GM12875 (cell line): ENCODE results near the gene ALG11.

Experiments
- H3K4me3 ChIP-seq: one replicate; pipeline ENCODE4 v1.5.1; 2011; ENCODE audit warnings: low read depth, low read length, control low read depth
- TF ChIP-seq, protein P1 (sequence below): IDR thresholded peaks from 2 replicates; pipeline ENCODE4 v1.5.1; 2011; ENCODE audit warnings: low read depth, mild to moderate bottlenecking, control low read depth, inconsistent platforms, low read length, moderate library complexity, borderline replicate concordance; ENCODE audit not compliant: insufficient read depth

Gene ALG11

DNA sequence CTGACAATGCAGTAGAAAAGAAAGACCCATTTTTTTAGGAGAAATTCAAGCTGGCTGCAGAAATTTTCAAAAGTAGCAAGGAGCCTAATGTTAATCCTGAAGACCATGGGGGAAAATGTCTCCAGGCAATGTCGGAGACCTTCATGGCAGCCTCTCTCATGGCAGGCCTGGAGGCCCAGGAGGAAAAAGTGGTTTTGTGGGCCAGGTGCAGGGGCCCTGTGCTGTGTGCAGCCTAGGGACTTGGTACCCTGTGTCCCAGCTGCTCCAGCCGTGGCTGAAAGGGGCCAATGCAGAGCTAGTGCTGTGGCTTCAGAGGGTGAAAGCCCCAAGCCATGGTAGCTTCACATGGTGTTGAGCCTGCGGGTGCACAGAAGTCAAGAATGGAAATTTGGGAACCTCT lies 4.1 kb downstream of the ALG11 start:
- TF ChIP-seq, protein P1, sequence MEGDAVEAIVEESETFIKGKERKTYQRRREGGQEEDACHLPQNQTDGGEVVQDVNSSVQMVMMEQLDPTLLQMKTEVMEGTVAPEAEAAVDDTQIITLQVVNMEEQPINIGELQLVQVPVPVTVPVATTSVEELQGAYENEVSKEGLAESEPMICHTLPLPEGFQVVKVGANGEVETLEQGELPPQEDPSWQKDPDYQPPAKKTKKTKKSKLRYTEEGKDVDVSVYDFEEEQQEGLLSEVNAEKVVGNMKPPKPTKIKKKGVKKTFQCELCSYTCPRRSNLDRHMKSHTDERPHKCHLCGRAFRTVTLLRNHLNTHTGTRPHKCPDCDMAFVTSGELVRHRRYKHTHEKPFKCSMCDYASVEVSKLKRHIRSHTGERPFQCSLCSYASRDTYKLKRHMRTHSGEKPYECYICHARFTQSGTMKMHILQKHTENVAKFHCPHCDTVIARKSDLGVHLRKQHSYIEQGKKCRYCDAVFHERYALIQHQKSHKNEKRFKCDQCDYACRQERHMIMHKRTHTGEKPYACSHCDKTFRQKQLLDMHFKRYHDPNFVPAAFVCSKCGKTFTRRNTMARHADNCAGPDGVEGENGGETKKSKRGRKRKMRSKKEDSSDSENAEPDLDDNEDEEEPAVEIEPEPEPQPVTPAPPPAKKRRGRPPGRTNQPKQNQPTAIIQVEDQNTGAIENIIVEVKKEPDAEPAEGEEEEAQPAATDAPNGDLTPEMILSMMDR, result no peak
- no peak overlapping the region for H3K4me3 ChIP-seq

DNA sequence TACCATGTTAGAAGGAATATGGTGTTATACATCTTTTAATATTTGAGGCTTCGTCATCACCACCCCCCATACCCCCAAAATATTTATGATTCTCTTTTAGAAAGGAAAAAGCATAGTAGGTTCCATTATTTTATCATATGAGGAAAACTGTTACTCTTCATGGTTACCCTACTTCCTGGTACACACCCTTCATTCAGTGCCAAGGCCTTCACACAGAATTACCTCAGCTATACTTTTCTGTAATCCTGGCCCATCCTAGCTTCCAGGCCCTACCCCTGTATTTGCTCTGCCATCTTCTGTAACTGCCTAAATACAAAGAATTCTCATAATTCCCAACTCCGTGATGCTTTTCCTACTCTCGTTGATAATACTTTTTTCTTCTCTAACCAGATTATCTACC lies 8.0 kb downstream of the ALG11 start:
- no peak overlapping the region for H3K4me3 ChIP-seq
- TF ChIP-seq, protein P1, result no peak

DNA sequence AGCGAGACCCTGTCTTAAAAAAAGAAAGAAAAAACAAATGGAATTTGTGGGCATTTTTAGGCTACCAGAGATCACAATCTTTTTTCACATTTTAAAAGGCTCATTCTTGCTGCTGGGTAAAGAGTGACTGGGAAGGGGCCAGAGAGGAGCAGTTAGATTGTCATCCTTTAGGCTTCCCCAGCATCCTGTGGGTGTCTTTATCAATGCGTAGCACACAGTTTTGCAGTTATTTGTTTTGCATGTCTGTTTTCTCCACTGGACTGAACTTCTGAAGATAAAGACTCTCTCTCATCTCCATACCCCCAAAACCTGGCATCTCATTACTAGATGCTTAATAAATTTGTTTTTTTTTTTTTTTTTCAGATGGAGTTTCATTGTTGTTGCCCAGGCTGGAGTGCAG lies 10.2 kb downstream of the ALG11 start:
- TF ChIP-seq, protein P1, result no peak

GRCh38 chr13:52024481-52024880 lies 12.3 kb downstream of the ALG11 start, which contains the start of gene UTP14C:
Gene UTP14C, plus strand, starts transcription at chr13:52024691. Its CDS starts 4,114 bp downstream, at chr13:52028805.
- H3K4me3 ChIP-seq, result no peak within 1 kb of the TSS

More for the DNA sequence above, 10.2 kb downstream of the ALG11 start:
- H3K4me3 ChIP-seq, result no peak overlapping the region

DNA sequence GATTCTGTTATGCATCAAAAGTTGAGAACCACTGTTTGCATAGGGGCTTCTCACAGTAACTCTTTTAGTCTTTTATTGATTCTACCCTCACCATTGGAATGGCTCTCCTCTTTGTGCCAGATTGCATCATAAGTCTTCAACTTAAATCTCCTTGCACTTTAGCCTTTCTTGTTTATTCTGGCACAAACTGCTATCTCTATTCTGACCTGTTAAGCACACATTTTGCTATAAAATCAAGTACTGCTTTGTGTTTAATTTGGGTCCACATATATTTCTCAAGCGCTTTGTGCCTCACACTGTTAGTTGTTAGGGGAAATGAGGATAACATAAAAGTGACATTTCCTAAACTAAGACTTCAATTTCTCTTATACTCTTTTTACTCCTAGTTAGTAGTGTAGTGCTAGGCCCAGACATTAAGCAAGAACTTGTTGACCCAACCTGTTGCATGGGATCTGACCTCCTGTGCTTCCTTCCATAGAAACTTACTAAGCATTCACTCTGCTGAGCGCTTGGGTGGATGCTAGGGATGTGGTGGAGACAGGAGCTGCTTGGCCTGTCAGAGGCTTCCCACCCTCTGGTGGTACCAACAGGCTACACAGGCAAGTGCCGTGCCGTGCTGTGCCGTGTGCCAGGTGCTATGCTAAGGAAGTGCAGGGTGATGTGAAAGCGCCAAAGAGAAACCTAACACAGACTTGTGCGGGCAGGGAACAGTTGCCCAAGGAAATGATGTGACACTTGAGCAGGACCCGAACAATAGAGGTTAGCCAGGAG lies 13.5 kb downstream of the ALG11 start:
- TF ChIP-seq, protein P1, result no peak
- no peak overlapping the region for H3K4me3 ChIP-seq

More at GRCh38 chr13:52024481-52024880, 12.3 kb downstream of the ALG11 start, which contains the start of gene UTP14C:
- TF ChIP-seq, protein P1, result no peak

DNA sequence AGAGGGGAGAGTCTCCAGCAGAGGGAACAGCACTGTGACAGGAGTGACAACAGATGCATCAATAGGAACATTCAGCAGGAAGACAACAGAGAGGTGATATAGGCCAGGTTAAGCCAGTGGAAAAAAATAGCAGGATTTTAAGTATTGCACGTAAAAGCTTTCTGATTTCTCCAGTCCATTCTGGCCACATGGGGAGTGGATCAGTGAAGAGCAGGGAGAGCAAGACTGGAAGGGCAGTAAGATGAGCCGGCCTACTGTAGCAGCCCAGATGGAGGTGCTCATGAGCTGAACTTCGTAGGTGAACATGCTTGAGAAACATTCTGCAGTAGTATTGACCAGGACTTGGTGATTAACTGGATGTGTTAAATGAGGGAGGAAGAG lies 14.0 kb downstream of the ALG11 start:
- TF ChIP-seq, protein P1, result no peak

GRCh38 chr13:52027832-52028231 lies 15.6 kb downstream of the ALG11 start:
- TF ChIP-seq, protein P1, result no peak

More for the DNA sequence above, 14.0 kb downstream of the ALG11 start:
- H3K4me3 ChIP-seq, result no peak overlapping the region

More at GRCh38 chr13:52027832-52028231, 15.6 kb downstream of the ALG11 start:
- H3K4me3 ChIP-seq, result no peak overlapping the region
